HS-5 (cell line): ENCODE measurements around the gene TMEM145.
"Not testable (repeated sequence)": the region's sequence is repeated elsewhere in the genome, so short reads cannot be mapped to it uniquely, and the experiment has no call there.

Experiments used
- DNase-seq: peaks from one replicate; pipeline ENCODE4 v3.0.0-alpha.2; 2012; ENCODE audit warnings: low read depth

The TMEM145 gene

DNA sequence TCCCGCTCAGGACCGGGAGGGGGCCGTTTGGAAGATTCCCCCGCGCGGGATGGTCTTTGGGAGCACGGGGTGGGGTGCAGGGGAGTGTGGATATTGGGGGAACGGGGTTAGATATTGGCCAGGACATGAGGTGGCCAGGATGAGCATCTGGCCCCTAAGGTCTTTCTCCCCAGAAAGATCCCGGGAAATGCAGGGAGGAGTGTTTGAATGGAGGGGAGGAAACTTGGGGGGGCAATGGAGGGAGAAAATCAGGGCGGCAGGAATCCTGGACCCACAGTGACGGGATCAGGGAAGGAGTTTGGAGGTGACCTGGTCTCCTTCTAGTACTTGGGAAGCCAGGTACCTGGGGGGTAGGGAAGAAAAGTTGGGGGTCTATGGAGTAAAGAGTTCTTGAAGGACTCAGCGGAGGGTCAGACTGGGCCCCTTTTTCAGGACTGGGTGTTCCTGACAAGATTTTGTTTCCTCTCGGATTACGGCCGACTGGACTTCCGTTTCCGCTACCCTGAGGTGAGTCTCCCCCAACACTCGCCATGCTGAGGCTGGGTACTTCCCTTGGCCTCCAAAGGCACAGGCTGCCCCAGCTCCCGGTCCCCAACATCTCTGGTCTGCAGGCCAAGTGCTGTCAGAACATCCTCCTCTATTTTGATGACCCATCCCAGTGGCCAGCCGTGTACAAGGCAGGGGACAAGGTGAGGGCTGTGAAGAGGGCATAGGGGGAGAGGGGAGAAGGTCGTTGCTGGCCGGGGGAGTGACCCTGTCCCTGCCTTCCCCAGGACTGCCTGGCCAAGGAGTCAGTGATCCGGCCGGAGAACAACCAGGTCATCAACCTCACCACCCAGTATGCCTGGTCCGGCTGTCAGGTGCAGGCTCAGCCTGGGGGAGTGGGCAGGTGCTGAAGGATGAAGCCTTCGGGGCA, 989 bp downstream of the TMEM145 start:
- no peak for DNase-seq

GRCh38 chr19:42315024-42315423, 1.9 kb downstream of the TMEM145 start:
- no peak for DNase-seq

DNA sequence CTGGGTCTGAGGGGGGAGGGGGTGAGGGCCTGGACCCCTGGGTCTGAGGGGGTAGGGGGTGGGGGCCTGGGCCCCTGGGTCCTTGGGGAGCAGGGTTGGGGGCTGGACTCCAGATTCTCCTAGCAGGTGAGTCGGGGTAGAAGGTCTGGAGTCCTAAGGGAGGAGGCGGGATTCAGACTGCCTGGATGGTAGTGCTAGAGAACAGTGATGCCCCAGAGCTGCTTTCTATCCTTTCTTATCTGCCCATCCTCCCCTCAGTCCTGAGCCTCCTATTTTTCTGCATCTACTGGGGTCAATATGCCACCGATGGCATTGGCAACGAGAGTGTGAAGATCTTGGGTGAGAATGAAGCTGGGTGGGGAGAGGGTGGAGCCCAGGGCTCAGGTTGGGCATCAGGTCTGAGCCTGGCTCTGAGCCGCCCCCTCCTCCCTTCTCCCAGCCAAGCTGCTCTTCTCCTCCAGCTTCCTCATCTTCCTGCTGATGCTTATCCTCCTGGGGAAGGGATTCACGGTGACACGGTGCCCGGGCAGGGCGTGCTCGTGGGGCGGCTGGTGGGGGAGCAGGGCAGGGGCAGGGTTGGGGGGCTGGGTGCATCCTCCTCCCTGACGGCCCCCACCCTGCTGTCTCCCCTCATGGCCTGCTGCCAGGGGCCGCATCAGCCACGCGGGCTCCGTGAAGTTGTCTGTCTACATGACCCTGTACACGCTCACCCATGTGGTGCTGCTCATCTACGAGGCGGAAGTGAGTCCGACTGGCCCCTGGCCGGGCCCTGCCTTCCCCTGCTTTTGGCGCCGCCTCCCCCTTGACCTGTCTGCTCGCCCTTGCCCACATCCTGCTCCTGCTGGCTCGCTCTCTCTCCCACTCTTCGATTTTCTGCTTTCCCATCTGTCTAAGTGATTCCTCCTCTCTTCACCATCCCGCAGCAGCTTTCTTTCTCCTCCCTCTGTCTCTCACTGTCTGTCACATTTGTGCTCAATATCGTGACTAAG, 3.4 kb downstream of the TMEM145 start:
- DNase-seq: no peak

GRCh38 chr19:42317535-42317934, 4.4 kb downstream of the TMEM145 start:
- no peak for DNase-seq

DNA sequence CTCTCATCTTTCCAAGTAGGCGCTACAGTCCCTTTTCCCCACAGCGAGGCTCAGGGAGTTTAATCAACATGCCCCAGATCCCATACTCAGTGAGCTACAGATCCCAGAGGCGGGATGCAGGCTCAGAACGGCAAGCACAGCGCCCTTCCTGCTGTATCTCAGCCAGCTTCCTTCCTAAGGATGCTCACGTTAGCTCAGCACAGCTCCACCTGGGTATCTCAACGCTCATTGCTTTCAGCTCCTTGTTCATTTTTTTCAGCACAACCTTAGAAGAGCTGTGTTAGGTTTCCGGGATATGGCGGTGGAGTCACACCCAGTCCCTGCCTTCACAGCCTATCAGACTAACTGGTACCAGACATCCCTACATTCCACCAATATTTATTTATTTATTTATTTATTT, 9.2 kb downstream of the TMEM145 start:
- DNase-seq: no peak

- DNase-seq: no peak
Observed at GRCh38 chr19:42323473-42323851, 10.4 kb downstream of the TMEM145 start.

DNA sequence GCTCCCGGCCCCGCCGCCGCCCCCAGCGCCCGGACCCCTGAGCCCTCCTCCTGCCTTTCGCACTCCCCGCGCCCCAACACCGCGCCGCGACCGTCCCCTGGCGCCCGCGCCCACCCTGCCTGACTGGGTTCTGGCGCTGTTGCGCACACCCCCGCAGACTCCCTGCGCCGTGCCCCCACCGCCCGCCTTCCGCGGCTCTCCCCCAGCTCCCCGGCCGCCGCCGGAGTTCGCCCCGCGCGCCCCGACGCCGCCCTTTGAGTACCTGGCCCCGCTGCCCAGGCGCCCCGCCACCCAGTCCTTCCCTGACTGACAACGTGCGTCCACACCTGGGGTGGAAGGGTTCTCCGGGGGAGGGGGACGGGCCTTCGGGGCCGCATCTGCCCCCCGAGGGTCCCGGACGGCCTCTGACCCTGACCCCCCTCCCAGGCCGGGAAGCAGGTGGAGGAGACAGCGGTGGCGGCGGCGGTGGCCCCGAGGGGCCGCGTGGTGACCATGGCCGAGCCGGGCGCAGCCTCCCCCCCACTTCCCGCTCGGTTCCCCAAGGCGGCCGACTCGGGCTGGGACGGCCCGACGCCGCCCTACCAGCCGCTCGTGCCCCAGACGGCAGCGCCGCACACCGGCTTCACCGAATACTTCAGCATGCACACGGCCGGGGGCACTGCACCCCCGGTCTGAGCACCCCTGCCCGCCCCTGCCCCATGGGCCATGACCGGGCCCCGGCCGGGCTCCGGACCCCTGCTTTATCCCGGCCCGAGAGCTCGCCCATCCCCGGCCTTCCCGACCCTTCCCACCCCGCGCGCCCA, 10.9 kb downstream of the TMEM145 start:
- no peak for DNase-seq

DNA sequence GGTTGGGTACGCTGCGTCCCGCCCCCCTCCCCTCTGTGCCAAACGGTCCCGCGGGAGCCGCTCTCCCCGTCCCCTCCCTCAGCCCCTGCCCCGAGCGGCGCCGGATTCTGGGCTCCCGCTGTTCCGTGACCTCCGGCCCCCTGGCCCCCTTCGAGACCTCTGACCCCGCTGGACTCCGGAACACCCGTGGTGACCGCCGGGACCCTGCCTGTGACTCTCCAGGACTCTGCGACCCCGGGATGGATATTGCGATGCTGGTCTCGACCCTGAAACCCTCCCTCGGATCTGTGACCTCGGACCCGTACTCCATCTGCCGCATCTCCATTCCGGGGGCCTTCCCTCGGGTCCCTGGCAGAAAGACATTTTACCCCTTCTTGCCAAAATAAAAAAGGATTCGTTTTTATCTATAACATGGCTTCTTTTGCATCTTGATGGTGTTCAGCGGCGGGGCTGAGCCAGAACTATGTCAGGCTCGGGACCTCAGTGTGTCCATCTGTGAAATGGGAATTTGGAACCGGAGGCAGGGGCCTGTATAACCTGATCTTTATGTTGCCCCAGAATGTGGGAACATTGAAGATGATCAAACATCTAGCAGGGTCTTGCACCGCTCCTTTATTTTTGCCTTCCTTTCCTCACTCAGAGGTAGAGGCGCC, 11.7 kb downstream of the TMEM145 start:
- no peak for DNase-seq

GRCh38 chr19:42325308-42325895, 12.3 kb downstream of the TMEM145 start, which contains the start of gene MEGF8:
Gene MEGF8 (plus strand): TSS chr19:42325635. CDS start chr19:42326244, 609 bp downstream.
- peak; percentile 98 for DNase-seq

DNA sequence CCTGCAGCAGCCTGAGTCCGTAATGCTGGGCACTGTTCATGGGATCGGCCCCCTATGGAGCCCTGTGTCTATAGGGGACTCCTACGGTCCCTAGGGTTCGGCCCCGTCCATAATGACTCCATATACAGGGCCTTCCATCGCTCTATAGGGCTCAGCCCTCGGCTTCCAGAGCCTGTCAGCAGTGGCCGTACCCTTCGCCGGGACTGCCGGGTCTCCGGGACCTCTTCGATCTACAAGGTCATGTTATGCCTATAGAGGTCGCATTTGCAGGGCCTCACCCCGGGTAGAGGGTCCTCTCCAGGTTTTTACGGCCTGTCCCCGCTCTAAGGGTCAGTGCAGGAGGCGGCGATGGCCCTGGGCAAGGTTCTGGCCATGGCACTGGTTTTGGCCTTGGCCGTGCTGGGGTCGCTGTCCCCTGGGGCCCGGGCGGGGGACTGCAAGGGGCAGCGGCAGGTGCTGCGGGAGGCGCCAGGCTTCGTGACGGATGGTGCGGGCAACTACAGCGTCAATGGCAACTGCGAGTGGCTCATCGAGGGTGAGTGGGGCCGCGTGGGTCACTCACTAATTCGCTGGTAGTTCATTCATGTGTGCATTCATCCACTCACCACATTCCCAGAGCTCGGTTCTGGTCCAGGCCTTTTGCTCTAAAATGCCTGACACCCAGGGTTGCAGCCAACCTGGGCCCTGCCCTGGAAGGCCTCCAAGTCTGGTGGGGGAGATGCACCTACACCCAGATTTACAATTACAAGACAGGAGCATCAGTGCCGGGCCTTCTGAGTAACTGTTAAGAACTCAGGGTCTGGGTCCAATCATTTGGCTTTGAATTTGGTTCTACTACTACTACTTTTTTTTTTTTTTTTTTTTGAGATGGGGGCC, 13.0 kb downstream of the TMEM145 start:
- DNase-seq: no peak

GRCh38 chr19:42326969-42327368, 13.9 kb downstream of the TMEM145 start:
- DNase-seq: no peak

DNA sequence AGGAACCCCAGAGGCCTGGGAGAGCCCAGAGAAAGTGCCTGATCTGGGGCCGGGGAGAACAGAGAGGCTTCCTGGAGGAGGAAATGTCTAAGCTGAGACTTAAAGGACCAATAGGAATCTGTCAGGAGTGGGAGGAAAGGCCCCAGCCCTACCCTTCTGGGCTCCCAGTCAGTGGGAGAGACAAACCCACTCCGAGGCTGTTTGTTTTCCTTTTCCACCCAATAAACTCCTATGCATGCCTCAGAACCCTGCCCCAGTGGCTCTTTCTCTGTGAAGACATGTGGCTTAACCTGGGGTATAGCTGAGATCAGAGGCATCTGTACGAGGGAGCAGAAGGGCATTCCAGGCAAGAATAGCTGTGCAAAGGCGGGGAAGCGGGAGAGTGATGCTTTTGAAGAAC, 14.3 kb downstream of the TMEM145 start:
- no peak for DNase-seq

- no peak for DNase-seq
Observed at GRCh38 chr19:42328106-42328505, 15.0 kb downstream of the TMEM145 start.

- DNase-seq: no peak
Observed at GRCh38 chr19:42328854-42329253, 15.7 kb downstream of the TMEM145 start.

- DNase-seq: no peak
Observed at GRCh38 chr19:42330241-42330711, 17.2 kb downstream of the TMEM145 start.

GRCh38 chr19:42331333-42331732, 18.2 kb downstream of the TMEM145 start:
- not testable (repeated sequence) for DNase-seq

DNA sequence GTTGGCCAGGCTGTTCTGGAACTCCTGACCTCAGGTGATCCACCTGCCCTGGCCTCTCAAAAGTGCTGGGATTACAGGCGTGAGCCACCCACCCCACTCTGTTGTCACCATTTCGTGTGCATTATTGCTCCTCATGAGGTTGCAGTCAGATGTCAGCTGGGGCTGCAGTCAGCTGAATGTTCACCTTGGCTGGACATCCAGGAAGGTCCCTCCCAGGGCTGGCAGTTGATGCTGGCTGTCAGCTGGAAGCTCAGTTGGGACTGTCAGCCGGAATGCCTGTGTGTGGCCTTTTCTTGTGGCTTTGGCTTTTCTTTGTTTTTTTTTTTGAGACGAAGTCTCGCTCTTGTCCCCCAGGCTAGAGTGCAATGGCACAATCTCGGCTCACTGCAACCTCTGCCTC, 18.9 kb downstream of the TMEM145 start:
- DNase-seq: no peak

GRCh38 chr19:42333018-42333417, 19.9 kb downstream of the TMEM145 start:
- DNase-seq: no peak

DNA sequence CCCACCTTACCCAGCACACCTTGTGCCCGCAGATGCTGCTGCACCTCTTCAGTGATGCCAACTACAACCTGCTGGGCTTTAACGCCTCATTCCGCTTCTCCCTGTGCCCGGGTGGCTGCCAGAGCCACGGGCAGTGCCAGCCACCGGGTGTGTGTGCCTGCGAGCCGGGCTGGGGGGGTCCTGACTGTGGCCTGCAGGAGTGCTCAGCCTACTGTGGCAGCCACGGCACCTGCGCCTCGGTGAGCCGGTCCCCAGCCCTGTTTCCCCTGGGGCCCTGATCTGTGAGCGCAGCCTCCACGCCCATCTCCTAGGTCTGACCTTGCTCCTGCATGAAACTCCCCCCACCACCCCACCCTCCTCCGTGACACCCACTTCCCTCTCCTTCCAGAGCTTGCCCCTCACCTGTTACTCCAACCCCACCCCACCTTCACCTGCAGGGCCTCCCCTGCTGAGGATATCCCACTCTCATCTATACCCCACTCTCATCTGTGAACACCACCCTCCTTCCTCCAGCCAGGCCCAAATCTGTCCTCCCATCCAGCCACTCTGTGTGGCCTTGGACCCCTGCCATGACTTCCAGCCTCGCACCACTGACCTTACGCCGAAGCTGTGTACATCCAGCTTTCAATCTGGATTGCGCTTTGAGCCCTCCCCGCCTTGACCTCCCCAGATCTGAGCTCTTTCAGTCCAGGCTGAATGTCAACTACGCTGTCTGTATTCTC, 21.0 kb downstream of the TMEM145 start:
- DNase-seq: no peak
